Endothelial cell of umbilical vein (primary cell): ENCODE data around the gene HSPA5. TPM values are rescaled to one million over a fixed set of nuclear protein-coding genes. Genes with fewer than 3 reads are reported as not detected.

Experiments used
- BruUV-seq: library from RNA; stranded (reverse); fragments of 400-500 nt; replicated peaks from 2 replicates; lab custom pipeline; 2021; lab: Mats Ljungman, UMichigan
- CTCF ChIA-PET: fragments of 300-600, 350-600 bp; sonication (Branson Sonifier 250); formaldehyde crosslinking; loops from one replicate; lab custom pipeline; 2021; ENCODE audit warnings: antibody characterized with exemption, inconsistent platforms; lab: Charles Lee
- POLR2A ChIA-PET: fragments of 300-600, 350-600 bp; sonication (Branson Sonifier 250); formaldehyde crosslinking; loops from one replicate; lab custom pipeline; 2021; ENCODE audit warnings: antibody characterized with exemption, inconsistent platforms; lab: Charles Lee
- DNase-seq: peaks from one replicate; pipeline ENCODE4 v3.0.0-alpha.2; 2011; ENCODE audit warnings: low read depth, low spot score
- FAIRE-seq: peaks from 2 replicates; lab custom pipeline; 2011; peaks lifted over from hg19 to GRCh38; lab: Jason Lieb, UNC
- H2AFZ ChIP-seq: 2 replicates; pipeline ENCODE4 v1.6.0; 2012; ENCODE audit warnings: low read depth, low read length, control low read depth, inconsistent platforms
- H3K27ac ChIP-seq: 2 replicates; pipeline ENCODE4 v1.5.1; 2011; ENCODE audit warnings: low read depth, mild to moderate bottlenecking, control low read depth, low read length, moderate library complexity; ENCODE audit not compliant: insufficient read depth
- H3K27me3 ChIP-seq, 2 experiments: 2 replicates each; pipeline versions ENCODE4 v1.6.0 to v1.6.1; 2011; ENCODE audit warnings: low read length in 2 of 2, mixed read lengths in 1 of 2; ENCODE audit not compliant: control insufficient read depth in 2 of 2, insufficient read depth in 2 of 2
- H3K36me3 ChIP-seq, 2 experiments: 2 replicates in 1 of 2; 3 replicates in 1 of 2; pipeline ENCODE4 v1.5.1; 2011; ENCODE audit warnings: low read length in 2 of 2, mild to moderate bottlenecking in 1 of 2, moderate library complexity in 1 of 2; ENCODE audit not compliant: control insufficient read depth in 2 of 2, insufficient read depth in 2 of 2; ENCODE audit errors: extremely low read depth in 1 of 2
- H3K4me1 ChIP-seq: 3 replicates; pipeline ENCODE4 v1.5.1; 2011; ENCODE audit warnings: mild to moderate bottlenecking, low read length; ENCODE audit not compliant: control insufficient read depth, insufficient read depth; ENCODE audit errors: extremely low read depth
- H3K4me2 ChIP-seq: 2 replicates; pipeline ENCODE4 v1.6.1; 2011; ENCODE audit warnings: low read length, control low read depth, mixed read lengths; ENCODE audit not compliant: insufficient read depth
- H3K4me3 ChIP-seq, 3 experiments: fragments of 200-600 bp in 1 of 3; sonication (generic), shearing (Covaris generic) in 1 of 3; replicated peaks in 1 of 3; 2 replicates each; pipeline ENCODE4 v1.5.1; 2011 to 2016; ENCODE audit warnings: control low read depth in 3 of 3, low read length in 3 of 3, mild to moderate bottlenecking in 2 of 3, inconsistent platforms in 1 of 3, low read depth in 1 of 3, moderate library complexity in 1 of 3; ENCODE audit not compliant: insufficient read depth in 1 of 3
- H3K79me2 ChIP-seq: 2 replicates; pipeline ENCODE4 v1.6.0; 2012; ENCODE audit warnings: low read length, inconsistent platforms; ENCODE audit not compliant: control insufficient read depth, insufficient read depth
- H3K9ac ChIP-seq: replicated peaks from 2 replicates; pipeline ENCODE3; 2011; ENCODE audit warnings: low read length, control low read depth; ENCODE audit not compliant: insufficient read depth; ENCODE audit errors: extremely low read depth
- H3K9me1 ChIP-seq: replicated peaks from 3 replicates; pipeline ENCODE4 v1.6.0; 2011; ENCODE audit warnings: mild to moderate bottlenecking, low read length; ENCODE audit not compliant: control insufficient read depth, insufficient read depth; ENCODE audit errors: extremely low read depth
- H3K9me3 ChIP-seq: replicated peaks from 2 replicates; pipeline ENCODE4 v1.5.1; 2012; ENCODE audit warnings: low read length, inconsistent platforms; ENCODE audit not compliant: control insufficient read depth, insufficient read depth
- H4K20me1 ChIP-seq: replicated peaks from 2 replicates; pipeline ENCODE3; 2011; ENCODE audit warnings: mild to moderate bottlenecking, low read length; ENCODE audit not compliant: control insufficient read depth, insufficient read depth; ENCODE audit errors: extremely low read depth
- CTCF ChIP-seq, 2 donors: IDR thresholded peaks; 1 replicate in 1 of 2; 2 replicates in 1 of 2; pipeline ENCODE4 v1.5.1; 2011; ENCODE audit warnings: low read length in 2 of 2, mild to moderate bottlenecking in 2 of 2, moderate library complexity in 2 of 2, control low read depth in 1 of 2, inconsistent platforms in 1 of 2, low read depth in 1 of 2; ENCODE audit not compliant: insufficient read depth in 1 of 2; ENCODE audit errors: extremely low read depth in 1 of 2
- EZH2 ChIP-seq: IDR thresholded peaks from 2 replicates; pipeline ENCODE4 v1.6.1; 2012; ENCODE audit warnings: borderline replicate concordance, low read depth, mild to moderate bottlenecking, moderate library complexity, low read length, inconsistent platforms; ENCODE audit not compliant: severe bottlenecking
- GATA2 ChIP-seq: IDR thresholded peaks from 2 replicates; pipeline ENCODE4 v1.7.0; 2011; ENCODE audit warnings: low read depth, mild to moderate bottlenecking, moderate library complexity, mixed read lengths, low read length; ENCODE audit not compliant: insufficient read length, insufficient read depth
- MYC ChIP-seq: IDR thresholded peaks from one replicate; pipeline ENCODE4 v1.6.1; 2011; ENCODE audit warnings: mild to moderate bottlenecking, low read depth, low read length
- POLR2AphosphoS5 ChIP-seq: IDR thresholded peaks from 2 replicates; pipeline ENCODE4 v1.6.1; 2012; ENCODE audit warnings: low read depth, mild to moderate bottlenecking, control low read depth, low read length, moderate library complexity; ENCODE audit not compliant: insufficient read depth
- dilution Hi-C: fragments of 300-500 bp; cut with MboI; formaldehyde crosslinking; loops from one replicate; pipeline ENCODE4 v1.15.0; 2019; ENCODE audit warnings: low sequenced_read_pairs; ENCODE audit not compliant: extremely low pct_ligation_motif_present
- intact Hi-C: fragments of 100-400 bp; cut with micrococcal nuclease; formaldehyde crosslinking; loops from one replicate; pipeline ENCODE4 v1.10.0; 2022
- polyA plus RNA-seq, 4 experiments: library from polyadenylated mRNA; depleted of rRNA in 3 of 4; stranded (reverse) in 3 of 4; unstranded in 1 of 4; fragments of >200 nt; gene quantifications; 2 replicates each; pipeline versions ENCODE4 v1.2.1 to v1.2.3, GENCODE V29; 2011 to 2012; ENCODE audit warnings: missing spikeins in 1 of 4
- total RNA-seq: library from RNA; stranded (reverse); gene quantifications from 2 replicates; pipeline ENCODE4 v1.2.3, GENCODE V29; 2021

HSPA5 gene
- total and polyA plus RNA-seq, 2 donors (not counting 3 experiments of a cell fraction or from before 2014, with no cell fraction given), result 247 to 538 TPM

DNA sequence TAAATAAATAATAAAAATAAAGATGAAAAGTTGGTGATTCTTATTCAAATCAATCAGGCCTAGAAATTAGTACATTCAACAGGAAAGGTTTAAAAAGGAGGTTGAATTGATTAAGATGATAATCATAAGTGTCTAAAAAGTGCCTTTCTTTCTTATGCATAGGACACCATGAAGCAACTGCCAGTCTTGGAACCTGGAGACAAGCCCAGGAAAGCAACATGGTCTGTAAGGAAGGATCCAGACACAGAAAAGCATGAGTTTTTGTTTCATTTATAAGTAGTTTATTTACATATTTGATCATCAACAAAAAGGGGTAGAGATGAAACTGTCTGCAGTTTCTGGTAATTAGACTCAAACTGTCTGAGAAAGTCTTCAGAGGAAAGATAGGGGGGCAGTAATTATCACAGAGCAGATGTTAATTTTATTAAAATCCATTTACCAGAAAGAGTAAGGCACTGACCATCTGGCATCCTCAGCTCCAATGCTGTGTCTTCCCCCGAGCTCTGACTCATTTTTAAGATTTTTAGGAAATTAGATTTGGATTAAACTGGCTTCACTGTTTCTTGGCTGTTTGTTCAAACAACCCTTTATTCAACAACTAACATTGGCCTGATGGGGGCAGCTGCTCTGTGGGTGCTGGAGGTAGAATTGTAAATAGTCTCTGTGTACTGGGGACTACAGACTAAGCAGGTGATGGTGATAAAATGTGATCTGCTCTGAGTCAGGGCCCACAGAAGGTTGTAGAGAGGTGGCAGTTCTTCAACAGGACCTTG lies 38.1 kb downstream of the HSPA5 start:
- H3K9me1 ChIP-seq, result no peaks in the 10 kb centered on the region
- no peak overlapping the region for H3K27ac ChIP-seq
- BruUV-seq, result no TSS peak
- CTCF ChIA-PET, result interaction anchor here (0.6 kb wide), 1 partner anchor 241 kb away, joined by 3 read pairs; no protein-coding TSS in a partner anchor
- H3K9me3 ChIP-seq, result no peaks in the 10 kb centered on the region
- H3K4me2 ChIP-seq, result no peak overlapping the region
- H3K9ac ChIP-seq, result no peak overlapping the region
- POLR2A ChIA-PET, result no interaction called here
- H3K36me3 ChIP-seq, result peaks cover 3 to 4% of the 10 kb centered on the region in 2 experiments
- FAIRE-seq (no peak), DNase-seq (no peak)
- no peak overlapping the region for H2AFZ ChIP-seq
- peaks cover 5% of the 10 kb centered on the region for H3K79me2 ChIP-seq
- dilution Hi-C loops, result no loop called here
- intact Hi-C loops, result loop anchor here (5.0 kb wide), 1 partner anchor 261 kb away; the partner anchor contains the start of gene GOLGA1
- H4K20me1 ChIP-seq, result no peaks in the 10 kb centered on the region
- TF ChIP-seq GATA2 (no peak), POLR2AphosphoS5 (no peak), CTCF (IDR thresholded peaks at IDR 0.05; ENCODE audit: extremely low read depth in 1 of 2, insufficient read depth in 1 of 2, low read depth in 1 of 2, low read length in 2 of 2) (no peak), MYC (no peak), EZH2 (no peak)
- no peaks in the 10 kb centered on the region for H3K27me3 ChIP-seq
- peaks cover 6% of the 10 kb centered on the region for H3K4me1 ChIP-seq
- no peak overlapping the region for H3K4me3 ChIP-seq
